Vagina (tissue), 2 donors: ENCODE results near the gene SPACA7.

Source experiments
- CTCF ChIP-seq, 3 experiments: fragments of 450-650 bp in 2 of 3; fragments of 200-600 bp in 1 of 3; sonication (generic) in 1 of 3; IDR thresholded peaks; one replicate each; pipeline ENCODE4 v1.5.1; 2017 to 2019; ENCODE audit warnings: antibody characterized with exemption in 3 of 3, mild to moderate bottlenecking in 2 of 3, moderate library complexity in 2 of 3
- POLR2A ChIP-seq, 2 donors: fragments of 450-650 bp; IDR thresholded peaks; one replicate each; pipeline ENCODE4 v1.6.1; 2017; ENCODE audit warnings: antibody characterized with exemption in 2 of 2, mild to moderate bottlenecking in 2 of 2, moderate library complexity in 2 of 2
- POLR2AphosphoS5 ChIP-seq, 2 donors: sonication (generic); formaldehyde crosslinking; IDR thresholded peaks; one replicate each; pipeline ENCODE4 v1.9.0; 2017; ENCODE audit warnings: antibody characterized with exemption in 2 of 2, mild to moderate bottlenecking in 2 of 2, low read depth in 1 of 2; ENCODE audit not compliant: insufficient read depth in 1 of 2

GRCh38 chr13:112358156-112358555 lies 18.0 kb upstream of the SPACA7 start:
- no peak for TF ChIP-seq POLR2AphosphoS5 (IDR thresholded peaks at IDR 0.05; ENCODE audit: insufficient read depth in 1 of 2, low read depth in 1 of 2)
- TF ChIP-seq CTCF (IDR thresholded peaks at IDR 0.05) = no peak
- TF ChIP-seq POLR2A (IDR thresholded peaks at IDR 0.05) = no peak
